Sigmoid colon (tissue), 7 donors: Measurements from ENCODE around the gene MINDY4. TPM values are rescaled to one million over a fixed set of nuclear protein-coding genes. Genes with fewer than 3 reads are reported as not detected.

Experiments used
- DNase-seq: peaks from one replicate; pipeline ENCODE4 v3.0.0-alpha.2; 2019
- H3K27ac ChIP-seq, 4 donors: fragments of 200-600 bp; sonication (generic); one replicate each; pipeline ENCODE4 v1.5.1; 2016 to 2019; ENCODE audit warnings: mild to moderate bottlenecking in 1 of 4
- H3K27me3 ChIP-seq, 3 donors: fragments of 200-600 bp; sonication (generic); one replicate each; pipeline ENCODE4 v1.5.1; 2019; ENCODE audit warnings: mild to moderate bottlenecking in 1 of 3
- H3K36me3 ChIP-seq, 4 donors: fragments of 200-600 bp; sonication (generic); one replicate each; pipeline ENCODE4 v1.5.1; 2016 to 2019
- H3K4me1 ChIP-seq, 4 donors: fragments of 200-600 bp; sonication (generic); one replicate each; pipeline ENCODE4 v1.5.1; 2017 to 2019
- H3K4me3 ChIP-seq, 4 donors: fragments of 200-600 bp; sonication (generic); one replicate each; pipeline ENCODE4 v1.5.1; 2017 to 2019; ENCODE audit warnings: mild to moderate bottlenecking in 2 of 4, moderate library complexity in 1 of 4
- H3K9me3 ChIP-seq, 4 donors: fragments of 200-600 bp in 3 of 4; sonication (generic) in 3 of 4; one replicate each; pipeline versions ENCODE4 v1.5.1 to v1.6.1; 2013 to 2019
- CTCF ChIP-seq, 4 experiments: fragments of 450-650 bp in 3 of 4; fragments of 200-600 bp in 1 of 4; IDR thresholded peaks; one replicate each; pipeline ENCODE4 v1.5.1; 2016 to 2019; ENCODE audit warnings: antibody characterized with exemption in 4 of 4, mild to moderate bottlenecking in 3 of 4, moderate library complexity in 2 of 4
- EP300 ChIP-seq, 4 donors: sonication (generic); formaldehyde crosslinking; IDR thresholded peaks; one replicate each; pipeline ENCODE4 v1.6.1; 2017; ENCODE audit warnings: antibody characterized with exemption in 4 of 4
- POLR2A ChIP-seq, 2 donors: fragments of 450-650 bp; IDR thresholded peaks; one replicate each; pipeline ENCODE4 v1.6.1; 2016; ENCODE audit warnings: antibody characterized with exemption in 2 of 2, mild to moderate bottlenecking in 2 of 2, moderate library complexity in 2 of 2
- POLR2AphosphoS5 ChIP-seq, 4 donors: sonication (generic); formaldehyde crosslinking; IDR thresholded peaks; one replicate each; pipeline ENCODE4 v1.6.1; 2017; ENCODE audit warnings: antibody characterized with exemption in 4 of 4
- WGBS, 2 donors: extraction: QIAGEN DNeasy Blood & Tissue Kit; methylation state at CpG; one replicate each; pipeline ENCODE4 v1.1.7; 2013; 5-methylcytosine and 5-hydroxymethylcytosine counted together
- intact Hi-C: fragments of 100-400 bp; cut with DNase I; formaldehyde crosslinking; loops from one replicate; pipeline ENCODE4 v1.15.1; 2023
- polyA plus RNA-seq, 3 donors: library from polyadenylated mRNA; stranded (reverse); fragments of 200-250 nt; gene quantifications; one replicate each; pipeline ENCODE4 v1.2.3, GENCODE V29; 2013
- total RNA-seq, 4 donors: library from RNA; depleted of rRNA; stranded (reverse); fragments of >200 nt; gene quantifications; one replicate each; pipeline ENCODE4 v1.1.0, GENCODE V29; 2016
- donor health status: healthy with polysubstance abuse.
- donor health status: Bipolar disorder and iron deficiency.
- donor health status: healthy.

The MINDY4 gene
- total and polyA plus RNA-seq, 7 donors, result 1.2 to 26.3 (median 9.4) TPM

GRCh38 chr7:30771880-30772425 is 736 bp downstream of the MINDY4 start:
- H3K4me3 ChIP-seq, result peak overlapping the region; percentile 53 to 77 (median 71)
- WGBS, 2 donors, result 2 to 3% methylated on average over 15 of the region's 15 CpGs
- no peak for DNase-seq
- no peaks in the 10 kb centered on the region for H3K27me3 ChIP-seq
- intact Hi-C loops, result no loop called here
- peak overlapping the region; percentile 80 to 89 (median 84) for H3K27ac ChIP-seq
- H3K9me3 ChIP-seq, result no peaks in the 10 kb centered on the region
- H3K4me1 ChIP-seq, result peaks cover 0 to 28% (median 16%) of the 10 kb centered on the region in 4 donors
- TF ChIP-seq POLR2A (IDR thresholded peaks at IDR 0.05), result no peak
- TF ChIP-seq EP300 (IDR thresholded peaks at IDR 0.05), result no peak
- TF ChIP-seq CTCF (IDR thresholded peaks at IDR 0.05), result no peak
- TF ChIP-seq POLR2AphosphoS5 (IDR thresholded peaks at IDR 0.05), result no peak
- H3K36me3 ChIP-seq, result no peaks in the 10 kb centered on the region

- DNase-seq, result no peak
- no peak for TF ChIP-seq POLR2AphosphoS5 (IDR thresholded peaks at IDR 0.05)
- no peak for TF ChIP-seq EP300 (IDR thresholded peaks at IDR 0.05)
- no peak for TF ChIP-seq CTCF (IDR thresholded peaks at IDR 0.05)
- TF ChIP-seq POLR2A (IDR thresholded peaks at IDR 0.05), result no peak
- intact Hi-C loops, result no loop called here
- no peak overlapping the region for H3K27ac ChIP-seq
- no peaks in the 10 kb centered on the region for H3K36me3 ChIP-seq
- no peak overlapping the region for H3K4me3 ChIP-seq
- 83 to 90% methylated on average over 6 of the region's 6 CpGs for WGBS, 2 donors
- no peaks in the 10 kb centered on the region for H3K27me3 ChIP-seq
- H3K9me3 ChIP-seq, result no peaks in the 10 kb centered on the region
- H3K4me1 ChIP-seq, result peaks cover 0 to 38% (median 25%) of the 10 kb centered on the region in 4 donors
These were observed 1.8 kb downstream of the MINDY4 start for GRCh38 chr7:30772984-30773383.

- no peaks in the 10 kb centered on the region for H3K36me3 ChIP-seq
- H3K4me1 ChIP-seq, result peaks cover 0 to 62% (median 49%) of the 10 kb centered on the region in 4 donors
- no peak for DNase-seq
- no peak for TF ChIP-seq EP300 (IDR thresholded peaks at IDR 0.05)
- no peak for TF ChIP-seq CTCF (IDR thresholded peaks at IDR 0.05)
- no peak for TF ChIP-seq POLR2A (IDR thresholded peaks at IDR 0.05)
- no peak for TF ChIP-seq POLR2AphosphoS5 (IDR thresholded peaks at IDR 0.05)
- no peak overlapping the region for H3K27ac ChIP-seq
- no peak overlapping the region for H3K4me3 ChIP-seq
- no peaks in the 10 kb centered on the region for H3K27me3 ChIP-seq
- intact Hi-C loops, result no loop called here
- no peaks in the 10 kb centered on the region for H3K9me3 ChIP-seq
These were observed 4.8 kb downstream of the MINDY4 start for GRCh38 chr7:30775992-30776391.

GRCh38 chr7:30776971-30777370 is 5.8 kb downstream of the MINDY4 start:
- peaks cover 0 to 65% (median 50%) of the 10 kb centered on the region in 4 donors for H3K4me1 ChIP-seq
- TF ChIP-seq POLR2A (IDR thresholded peaks at IDR 0.05) (no peak), POLR2AphosphoS5 (IDR thresholded peaks at IDR 0.05) (no peak), EP300 (IDR thresholded peaks at IDR 0.05) (no peak), CTCF (IDR thresholded peaks at IDR 0.05) (no peak)
- DNase-seq, result peak; percentile 61
- peak overlapping the region in 3 of 4 donors; percentile 82 to 85 (median 84) for H3K27ac ChIP-seq
- peaks cover 0 to 4% (median 0%) of the 10 kb centered on the region in 4 donors for H3K36me3 ChIP-seq
- intact Hi-C loops, result no loop called here
- H3K9me3 ChIP-seq, result no peaks in the 10 kb centered on the region
- H3K4me3 ChIP-seq, result no peak overlapping the region
- no peaks in the 10 kb centered on the region for H3K27me3 ChIP-seq
- WGBS, 2 donors, result 83 to 91% methylated on average over 4 of the region's 4 CpGs
